Endothelial cell of umbilical vein (primary cell): ENCODE measurements around the gene ANO4.

Source experiments
- EZH2 ChIP-seq: IDR thresholded peaks from 2 replicates; pipeline ENCODE4 v1.6.1; 2012; ENCODE audit warnings: borderline replicate concordance, low read depth, mild to moderate bottlenecking, moderate library complexity, low read length, inconsistent platforms; ENCODE audit not compliant: severe bottlenecking
- FOS ChIP-seq: IDR thresholded peaks from 2 replicates; pipeline ENCODE4 v1.6.1; 2011; ENCODE audit warnings: mild to moderate bottlenecking, low read length, moderate library complexity, borderline replicate concordance; ENCODE audit not compliant: insufficient read depth
- GATA2 ChIP-seq: IDR thresholded peaks from 2 replicates; pipeline ENCODE4 v1.7.0; 2011; ENCODE audit warnings: low read depth, mild to moderate bottlenecking, moderate library complexity, mixed read lengths, low read length; ENCODE audit not compliant: insufficient read length, insufficient read depth
- JUN ChIP-seq: IDR thresholded peaks from 2 replicates; pipeline ENCODE4 v1.6.1; 2011; ENCODE audit warnings: borderline replicate concordance, low read depth; ENCODE audit not compliant: insufficient read length, insufficient read depth
- MYC ChIP-seq: IDR thresholded peaks from one replicate; pipeline ENCODE4 v1.6.1; 2011; ENCODE audit warnings: mild to moderate bottlenecking, low read depth, low read length
- POLR2A ChIP-seq: IDR thresholded peaks from 2 replicates; pipeline ENCODE4 v1.6.1; 2012; ENCODE audit warnings: low read depth, mild to moderate bottlenecking, control low read depth, low read length
- POLR2AphosphoS5 ChIP-seq: IDR thresholded peaks from 2 replicates; pipeline ENCODE4 v1.6.1; 2012; ENCODE audit warnings: low read depth, mild to moderate bottlenecking, control low read depth, low read length, moderate library complexity; ENCODE audit not compliant: insufficient read depth
- TF ChIP-seq, protein P1 (sequence below), 2 donors: IDR thresholded peaks; 1 replicate in 1 of 2; 2 replicates in 1 of 2; pipeline ENCODE4 v1.5.1; 2011; ENCODE audit warnings: low read length in 2 of 2, mild to moderate bottlenecking in 2 of 2, moderate library complexity in 2 of 2, control low read depth in 1 of 2, inconsistent platforms in 1 of 2, low read depth in 1 of 2; ENCODE audit not compliant: insufficient read depth in 1 of 2; ENCODE audit errors: extremely low read depth in 1 of 2

- TF ChIP-seq, protein P1, sequence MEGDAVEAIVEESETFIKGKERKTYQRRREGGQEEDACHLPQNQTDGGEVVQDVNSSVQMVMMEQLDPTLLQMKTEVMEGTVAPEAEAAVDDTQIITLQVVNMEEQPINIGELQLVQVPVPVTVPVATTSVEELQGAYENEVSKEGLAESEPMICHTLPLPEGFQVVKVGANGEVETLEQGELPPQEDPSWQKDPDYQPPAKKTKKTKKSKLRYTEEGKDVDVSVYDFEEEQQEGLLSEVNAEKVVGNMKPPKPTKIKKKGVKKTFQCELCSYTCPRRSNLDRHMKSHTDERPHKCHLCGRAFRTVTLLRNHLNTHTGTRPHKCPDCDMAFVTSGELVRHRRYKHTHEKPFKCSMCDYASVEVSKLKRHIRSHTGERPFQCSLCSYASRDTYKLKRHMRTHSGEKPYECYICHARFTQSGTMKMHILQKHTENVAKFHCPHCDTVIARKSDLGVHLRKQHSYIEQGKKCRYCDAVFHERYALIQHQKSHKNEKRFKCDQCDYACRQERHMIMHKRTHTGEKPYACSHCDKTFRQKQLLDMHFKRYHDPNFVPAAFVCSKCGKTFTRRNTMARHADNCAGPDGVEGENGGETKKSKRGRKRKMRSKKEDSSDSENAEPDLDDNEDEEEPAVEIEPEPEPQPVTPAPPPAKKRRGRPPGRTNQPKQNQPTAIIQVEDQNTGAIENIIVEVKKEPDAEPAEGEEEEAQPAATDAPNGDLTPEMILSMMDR (IDR thresholded peaks at IDR 0.05; ENCODE audit: extremely low read depth in 1 of 2, insufficient read depth in 1 of 2, low read depth in 1 of 2, low read length in 2 of 2) = no peak
- no peak for TF ChIP-seq POLR2A
- TF ChIP-seq EZH2 = no peak
- TF ChIP-seq JUN = no peak
- TF ChIP-seq GATA2 = no peak
- TF ChIP-seq POLR2AphosphoS5 = no peak
- TF ChIP-seq MYC = no peak
- no peak for TF ChIP-seq FOS
These were observed 220.5 kb downstream of the ANO4 start for GRCh38 chr12:101015044-101015443.
